ENCODE measurements around the gene MCCC2. TPM values are rescaled to one million over a fixed set of nuclear protein-coding genes. Genes with fewer than 3 reads are reported as not detected.

Gene MCCC2
- total RNA-seq, 5 donors from 2014 or later (not counting 1 experiment from before 2014, with no cell fraction given), result 27.2 to 32.8 (median 27.5) TPM

DNA sequence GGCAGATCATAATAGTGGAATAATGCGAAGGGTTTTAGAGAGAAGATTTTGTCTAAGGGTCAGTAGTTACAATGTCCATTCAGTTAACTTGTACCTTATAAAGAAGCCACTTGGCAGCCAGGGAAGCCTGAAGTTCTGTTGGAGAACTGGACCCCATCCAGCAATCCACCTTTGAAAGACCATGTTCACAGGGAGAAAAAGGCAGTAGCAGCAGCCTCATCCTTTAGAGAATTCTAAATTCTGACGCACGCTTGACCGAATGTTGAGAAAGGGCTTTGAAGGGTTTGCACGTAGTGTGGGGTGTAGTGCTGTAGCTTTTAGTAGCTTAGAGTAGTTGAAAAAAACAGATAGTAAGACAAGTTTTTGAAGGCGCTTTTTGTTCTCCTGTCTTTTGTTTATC, 42.8 kb downstream of the MCCC2 start:
- ATAC-seq (replicated peaks in 1 of 4), result no peak
- peaks cover 0 to 5% (median 3%) of the 10 kb centered on the region in 3 donors for H3K9me3 Mint-ChIP-seq
- H3K4me3 ChIP-seq (ENCODE audit: control insufficient read depth in 1 of 2, extremely low read depth in 1 of 2, low read length in 1 of 2), result no peak overlapping the region
- H3K27ac ChIP-seq (ENCODE audit: low read length), result no peak overlapping the region
- H3K4me3 Mint-ChIP-seq, result no peak overlapping the region
- no peak for DNase-seq
- peaks cover 66% of the 10 kb centered on the region for H3K36me3 Mint-ChIP-seq
- no peaks in the 10 kb centered on the region for H3K27me3 ChIP-seq (replicated peaks in 1 of 2; ENCODE audit: control insufficient read depth in 2 of 2, extremely low read depth in 1 of 2, insufficient read depth in 2 of 2, low read length in 1 of 2)
- H3K27me3 Mint-ChIP-seq, result no peaks in the 10 kb centered on the region
- CTCF ChIA-PET, result no interaction called here
- H3K27ac Mint-ChIP-seq, result no peak overlapping the region
- peaks cover 4 to 22% of the 10 kb centered on the region in 2 donors for H3K36me3 ChIP-seq (ENCODE audit: control insufficient read depth in 2 of 2, extremely low read depth in 1 of 2, insufficient read depth in 1 of 2, low read length in 1 of 2)
- H3K4me1 ChIP-seq (ENCODE audit: control insufficient read depth in 1 of 2, extremely low read depth in 1 of 2, insufficient read depth in 2 of 2, low read length in 2 of 2), result no peaks in the 10 kb centered on the region
- H3K9me3 ChIP-seq, result no peaks in the 10 kb centered on the region
- POLR2A ChIA-PET, result no interaction called here
- 97% methylated on average over 4 of the region's 6 CpGs for WGBS (ENCODE audit: insufficient coverage)
- H3K4me1 Mint-ChIP-seq, result peaks cover 4 to 7% (median 6%) of the 10 kb centered on the region in 3 donors

DNA sequence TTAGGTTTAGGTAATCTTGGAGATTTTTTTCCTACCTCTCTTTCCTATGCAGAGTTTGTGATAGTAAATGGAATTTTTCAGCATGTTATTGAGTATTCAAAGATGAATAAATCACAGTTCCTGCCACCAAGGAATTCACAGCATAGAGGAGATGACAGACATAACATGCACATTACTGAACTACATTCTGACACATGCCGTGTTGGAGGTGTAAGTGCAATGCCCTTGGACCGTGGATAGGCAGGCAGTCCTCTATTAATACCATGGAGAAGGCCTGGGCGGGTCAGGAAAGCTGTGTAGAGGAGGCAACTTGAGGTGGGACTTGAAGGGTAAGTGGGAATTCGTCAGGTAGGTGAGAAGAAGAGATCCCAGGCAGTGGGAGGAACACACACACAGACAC, 43.9 kb downstream of the MCCC2 start:
- Histone ChIP-seq H3K36me3 (ENCODE audit: control insufficient read depth in 2 of 2, extremely low read depth in 1 of 2, insufficient read depth in 1 of 2, low read length in 1 of 2) (peaks cover 4 to 27% of the 10 kb centered on the region in 2 donors), H3K27ac (ENCODE audit: low read length) (no peak overlapping the region), H3K4me3 (ENCODE audit: control insufficient read depth in 1 of 2, extremely low read depth in 1 of 2, low read length in 1 of 2) (no peak overlapping the region), H3K4me1 (ENCODE audit: control insufficient read depth in 1 of 2, extremely low read depth in 1 of 2, insufficient read depth in 2 of 2, low read length in 2 of 2) (no peaks in the 10 kb centered on the region), H3K9me3 (no peaks in the 10 kb centered on the region), H3K27me3 (replicated peaks in 1 of 2; ENCODE audit: control insufficient read depth in 2 of 2, extremely low read depth in 1 of 2, insufficient read depth in 2 of 2, low read length in 1 of 2) (no peaks in the 10 kb centered on the region)
- Mint-ChIP-seq H3K27me3 (no peaks in the 10 kb centered on the region), H3K27ac (no peak overlapping the region), H3K9me3 (peaks cover 0 to 5% (median 3%) of the 10 kb centered on the region in 3 donors), H3K36me3 (peaks cover 66% of the 10 kb centered on the region), H3K4me3 (no peak overlapping the region), H3K4me1 (peaks cover 1 to 5% (median 4%) of the 10 kb centered on the region in 3 donors)
- DNase-seq (no peak), ATAC-seq (replicated peaks in 1 of 4) (no peak)
- ChIA-PET CTCF (no interaction called here), POLR2A (no interaction called here)
- WGBS (ENCODE audit: insufficient coverage), result no CpG with 5 or more reads among the region's 4 CpGs

DNA sequence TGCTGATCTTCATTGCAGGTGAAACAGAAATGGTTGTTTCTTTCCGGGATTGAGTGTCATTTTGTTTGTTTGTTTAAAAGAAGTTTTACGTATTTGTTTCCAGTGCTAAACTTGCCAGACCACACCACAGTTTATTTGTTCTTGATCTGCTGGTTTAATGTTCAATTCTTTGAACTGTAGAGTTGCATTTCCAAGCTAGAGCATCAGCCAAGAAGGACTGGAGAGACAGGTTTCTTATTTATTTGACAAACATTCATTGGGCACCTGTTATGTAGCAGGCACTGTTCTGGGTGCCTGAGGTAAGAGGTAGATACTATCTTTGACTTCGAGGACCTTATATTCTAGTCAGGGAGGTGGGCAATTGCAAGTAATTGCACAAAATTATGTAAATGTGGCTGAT, 45.0 kb downstream of the MCCC2 start:
- Mint-ChIP-seq H3K4me3 (no peak overlapping the region), H3K4me1 (peaks cover 1 to 5% (median 4%) of the 10 kb centered on the region in 3 donors), H3K36me3 (peaks cover 56% of the 10 kb centered on the region), H3K27ac (no peak overlapping the region), H3K9me3 (peaks cover 0 to under 1% (median 0%) of the 10 kb centered on the region in 3 donors), H3K27me3 (no peaks in the 10 kb centered on the region)
- DNase-seq (no peak), ATAC-seq (replicated peaks in 1 of 4) (no peak)
- Histone ChIP-seq H3K36me3 (ENCODE audit: control insufficient read depth in 2 of 2, extremely low read depth in 1 of 2, insufficient read depth in 1 of 2, low read length in 1 of 2) (peaks cover 4 to 26% of the 10 kb centered on the region in 2 donors), H3K27me3 (replicated peaks in 1 of 2; ENCODE audit: control insufficient read depth in 2 of 2, extremely low read depth in 1 of 2, insufficient read depth in 2 of 2, low read length in 1 of 2) (no peaks in the 10 kb centered on the region), H3K4me1 (ENCODE audit: control insufficient read depth in 1 of 2, extremely low read depth in 1 of 2, insufficient read depth in 2 of 2, low read length in 2 of 2) (no peaks in the 10 kb centered on the region), H3K9me3 (no peaks in the 10 kb centered on the region), H3K27ac (ENCODE audit: low read length) (no peak overlapping the region), H3K4me3 (ENCODE audit: control insufficient read depth in 1 of 2, extremely low read depth in 1 of 2, low read length in 1 of 2) (no peak overlapping the region)
- WGBS (ENCODE audit: insufficient coverage), result 83% methylated on average over 1 of the region's 3 CpGs
- ChIA-PET CTCF (no interaction called here), POLR2A (interaction anchor here in 1 of 2 donors (0.7 kb wide), 1 partner anchor 100 kb away, joined by 10 read pairs; no protein-coding TSS in a partner anchor)

DNA sequence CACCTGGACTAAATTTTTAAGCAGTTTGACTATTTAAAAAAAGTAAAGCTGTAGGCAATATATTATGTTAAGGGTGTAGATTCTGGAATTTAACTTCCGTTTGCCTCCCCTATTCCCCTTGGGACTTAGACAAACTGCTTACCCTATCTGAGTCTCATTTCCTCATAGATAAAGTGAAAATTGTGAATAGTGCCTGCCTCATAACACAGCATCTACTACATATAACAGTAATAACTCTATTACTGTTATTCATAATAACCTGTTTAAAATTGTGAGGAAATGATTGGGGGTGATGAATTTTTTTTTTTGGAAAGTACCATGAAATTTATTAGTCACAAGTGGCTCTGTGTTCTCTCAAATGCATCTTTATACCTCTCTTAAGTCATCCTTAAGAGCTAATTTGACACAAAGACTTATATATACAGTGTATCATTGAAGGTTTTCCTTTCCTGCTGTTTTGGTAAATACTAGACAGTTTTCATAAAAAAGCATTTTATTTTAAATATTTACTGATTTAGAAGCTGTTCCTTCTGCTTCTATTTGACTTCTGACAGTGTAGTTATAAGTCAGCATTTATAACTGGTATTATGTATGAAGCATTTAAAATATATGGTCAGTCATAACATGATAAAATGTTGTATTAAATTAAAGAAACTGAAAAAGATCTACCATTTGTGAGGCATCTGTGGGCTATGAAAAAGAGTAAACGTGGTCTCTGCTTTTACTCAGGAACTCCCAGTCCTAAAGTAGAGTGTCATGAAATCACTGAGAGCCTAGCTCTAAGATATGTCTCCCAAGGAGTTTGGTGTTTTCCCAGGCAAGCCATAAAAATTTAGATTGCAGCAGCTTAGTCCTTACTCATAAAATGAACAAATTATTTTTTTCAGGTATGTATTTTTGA, 46.4 kb downstream of the MCCC2 start:
- 60% methylated on average over 1 of the region's 2 CpGs for WGBS (ENCODE audit: insufficient coverage)
- H3K27ac Mint-ChIP-seq, result no peak overlapping the region
- no peak overlapping the region for H3K27ac ChIP-seq (ENCODE audit: low read length)
- H3K36me3 Mint-ChIP-seq, result peaks cover 59% of the 10 kb centered on the region
- no peaks in the 10 kb centered on the region for H3K27me3 Mint-ChIP-seq
- H3K4me1 ChIP-seq (ENCODE audit: control insufficient read depth in 1 of 2, extremely low read depth in 1 of 2, insufficient read depth in 2 of 2, low read length in 2 of 2), result no peaks in the 10 kb centered on the region
- POLR2A ChIA-PET, result no interaction called here
- no peaks in the 10 kb centered on the region for H3K9me3 Mint-ChIP-seq
- DNase-seq, result no peak
- CTCF ChIA-PET, result no interaction called here
- no peak for ATAC-seq (replicated peaks in 1 of 4)
- H3K4me1 Mint-ChIP-seq, result peaks cover 0 to 2% (median 1%) of the 10 kb centered on the region in 3 donors
- H3K4me3 Mint-ChIP-seq, result no peak overlapping the region
- peaks cover 4 to 36% of the 10 kb centered on the region in 2 donors for H3K36me3 ChIP-seq (ENCODE audit: control insufficient read depth in 2 of 2, extremely low read depth in 1 of 2, insufficient read depth in 1 of 2, low read length in 1 of 2)
- H3K27me3 ChIP-seq (replicated peaks in 1 of 2; ENCODE audit: control insufficient read depth in 2 of 2, extremely low read depth in 1 of 2, insufficient read depth in 2 of 2, low read length in 1 of 2), result no peaks in the 10 kb centered on the region
- H3K9me3 ChIP-seq, result no peaks in the 10 kb centered on the region
- H3K4me3 ChIP-seq (ENCODE audit: control insufficient read depth in 1 of 2, extremely low read depth in 1 of 2, low read length in 1 of 2), result no peak overlapping the region

DNA sequence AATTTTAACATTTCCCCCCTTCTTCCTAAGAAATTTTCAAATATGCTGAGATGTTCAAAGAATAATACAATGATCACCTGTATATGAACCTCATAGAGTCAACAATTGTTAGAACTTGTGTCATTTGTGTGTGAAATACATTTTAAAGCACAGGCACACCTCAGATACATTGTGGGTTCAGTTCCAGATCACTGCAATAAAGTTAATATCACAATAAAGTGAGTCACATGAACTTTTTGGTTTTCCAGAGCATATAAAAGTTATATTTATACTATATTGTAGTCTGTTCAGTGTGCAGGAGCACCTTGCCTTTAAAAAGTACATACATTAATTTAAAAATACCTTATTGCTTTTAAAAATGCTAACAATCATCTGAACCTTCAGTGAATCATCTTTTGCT, 50.0 kb downstream of the MCCC2 start:
- no peak overlapping the region for H3K27ac ChIP-seq (ENCODE audit: low read length)
- Mint-ChIP-seq H3K36me3 (peaks cover 69% of the 10 kb centered on the region), H3K4me1 (no peaks in the 10 kb centered on the region), H3K9me3 (no peaks in the 10 kb centered on the region), H3K27ac (no peak overlapping the region), H3K27me3 (no peaks in the 10 kb centered on the region), H3K4me3 (no peak overlapping the region)
- peaks cover 0 to 55% of the 10 kb centered on the region in 2 donors for H3K36me3 ChIP-seq (ENCODE audit: control insufficient read depth in 2 of 2, extremely low read depth in 1 of 2, insufficient read depth in 1 of 2, low read length in 1 of 2)
- ChIA-PET CTCF (no interaction called here), POLR2A (no interaction called here)
- no peaks in the 10 kb centered on the region for H3K27me3 ChIP-seq (replicated peaks in 1 of 2; ENCODE audit: control insufficient read depth in 2 of 2, extremely low read depth in 1 of 2, insufficient read depth in 2 of 2, low read length in 1 of 2)
- no peak for ATAC-seq (replicated peaks in 1 of 4)
- H3K4me1 ChIP-seq (ENCODE audit: control insufficient read depth in 1 of 2, extremely low read depth in 1 of 2, insufficient read depth in 2 of 2, low read length in 2 of 2), result no peaks in the 10 kb centered on the region
- H3K9me3 ChIP-seq, result no peaks in the 10 kb centered on the region
- DNase-seq, result no peak
- H3K4me3 ChIP-seq (ENCODE audit: control insufficient read depth in 1 of 2, extremely low read depth in 1 of 2, low read length in 1 of 2), result no peak overlapping the region

DNA sequence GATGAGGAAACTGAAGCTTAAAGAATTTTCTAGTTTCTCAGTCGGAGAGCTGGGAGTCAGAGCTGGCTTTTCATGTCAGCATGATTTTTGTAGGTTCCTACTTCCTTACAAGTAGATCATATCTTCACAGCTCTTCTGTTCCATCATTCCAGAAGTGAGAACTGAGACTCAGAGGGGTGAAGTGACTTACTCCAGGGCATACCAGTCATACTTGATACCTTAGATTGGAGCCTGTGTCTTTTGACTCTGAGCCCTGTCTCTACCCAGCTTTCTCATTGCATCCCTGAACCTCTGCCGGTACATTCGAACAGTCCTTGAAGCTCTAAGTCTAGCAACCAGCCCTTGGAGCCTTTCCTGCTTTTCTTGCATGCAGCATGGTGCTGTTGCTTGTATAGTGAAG, 53.3 kb downstream of the MCCC2 start:
- no peak overlapping the region for H3K4me3 ChIP-seq (ENCODE audit: control insufficient read depth in 1 of 2, extremely low read depth in 1 of 2, low read length in 1 of 2)
- Mint-ChIP-seq H3K4me1 (no peaks in the 10 kb centered on the region), H3K9me3 (no peaks in the 10 kb centered on the region), H3K4me3 (no peak overlapping the region), H3K36me3 (peaks cover 54% of the 10 kb centered on the region), H3K27me3 (no peaks in the 10 kb centered on the region), H3K27ac (no peak overlapping the region)
- CTCF ChIA-PET, result interaction anchor here in 1 of 2 donors (0.8 kb wide), 1 partner anchor 117 kb away, joined by 4 read pairs; no protein-coding TSS in a partner anchor
- ATAC-seq (replicated peaks in 1 of 4), result no peak
- no peak overlapping the region for H3K27ac ChIP-seq (ENCODE audit: low read length)
- peaks cover 0 to 44% of the 10 kb centered on the region in 2 donors for H3K36me3 ChIP-seq (ENCODE audit: control insufficient read depth in 2 of 2, extremely low read depth in 1 of 2, insufficient read depth in 1 of 2, low read length in 1 of 2)
- POLR2A ChIA-PET, result interaction anchor here in 1 of 2 donors (0.6 kb wide), 1 partner anchor 23 kb away, joined by 9 read pairs; no protein-coding TSS in a partner anchor
- no peaks in the 10 kb centered on the region for H3K4me1 ChIP-seq (ENCODE audit: control insufficient read depth in 1 of 2, extremely low read depth in 1 of 2, insufficient read depth in 2 of 2, low read length in 2 of 2)
- DNase-seq, result no peak
- no peaks in the 10 kb centered on the region for H3K9me3 ChIP-seq
- WGBS (ENCODE audit: insufficient coverage), result no CpG with 5 or more reads among the region's 3 CpGs
- no peaks in the 10 kb centered on the region for H3K27me3 ChIP-seq (replicated peaks in 1 of 2; ENCODE audit: control insufficient read depth in 2 of 2, extremely low read depth in 1 of 2, insufficient read depth in 2 of 2, low read length in 1 of 2)

All from T-cell (primary cell).